IMR-90 (cell line): Measurements from ENCODE around the gene UBASH3A. TPM values are rescaled to one million over a fixed set of nuclear protein-coding genes. Genes with fewer than 3 reads are reported as not detected.

Experiments used
- ATAC-seq: fragments of 200-7000 bp; cut with Tn5 transposase; 2 replicates; pipeline ENCODE4 v1.9.1; 2020; ENCODE audit warnings: low read depth, mild to moderate bottlenecking, moderate library complexity
- BruUV-seq: library from RNA; stranded (reverse); fragments of 400-500 nt; replicated peaks from 2 replicates; lab custom pipeline; 2021; lab: Mats Ljungman, UMichigan
- CTCF ChIA-PET: fragments of 300-600 bp; formaldehyde crosslinking; extraction: SDS; loops from one replicate; lab custom pipeline; 2021; ENCODE audit warnings: antibody characterized with exemption; lab: Yijun Ruan, JAX
- POLR2A ChIA-PET: fragments of 300-600 bp; sonication (Branson Sonifier 250); formaldehyde crosslinking; loops from one replicate; lab custom pipeline; 2022; ENCODE audit warnings: antibody characterized with exemption; ENCODE audit not compliant: unreplicated experiment; lab: Charles Lee
- DNase-seq: peaks from one replicate; pipeline ENCODE4 v3.0.0; 2013
- H2AFZ ChIP-seq: replicated peaks from 2 replicates; pipeline ENCODE3; 2013; ENCODE audit warnings: low read length, mild to moderate bottlenecking; ENCODE audit not compliant: poor library complexity
- H2AK5ac ChIP-seq: 2 replicates; pipeline ENCODE4 v1.6.1; 2013; ENCODE audit warnings: low read depth, low read length, inconsistent platforms
- H2AK9ac ChIP-seq: replicated peaks from 2 replicates; pipeline ENCODE3; 2013; ENCODE audit warnings: mild to moderate bottlenecking, low read depth, low read length, moderate library complexity; ENCODE audit not compliant: poor library complexity
- H2BK120ac ChIP-seq: 2 replicates; pipeline ENCODE4 v1.6.1; 2013; ENCODE audit warnings: low read depth, low read length, inconsistent platforms
- H2BK15ac ChIP-seq: 3 replicates; pipeline ENCODE4 v1.6.1; 2013; ENCODE audit warnings: low read depth, low read length, inconsistent platforms
- H2BK20ac ChIP-seq: 2 replicates; pipeline ENCODE4 v1.6.1; 2013; ENCODE audit warnings: low read depth, mild to moderate bottlenecking, inconsistent platforms, low read length, moderate library complexity
- H2BK5ac ChIP-seq: 2 replicates; pipeline ENCODE4 v1.6.1; 2013; ENCODE audit warnings: mild to moderate bottlenecking, low read depth, low read length, inconsistent platforms; ENCODE audit not compliant: poor library complexity, severe bottlenecking
- H3K14ac ChIP-seq: replicated peaks from 2 replicates; pipeline ENCODE4 v1.6.1; 2013; ENCODE audit warnings: low read depth, low read length, inconsistent platforms
- H3K18ac ChIP-seq: 2 replicates; pipeline ENCODE4 v1.6.1; 2013; ENCODE audit warnings: low read depth, low read length, control low read depth
- H3K23ac ChIP-seq: 2 replicates; pipeline ENCODE4 v1.6.1; 2013; ENCODE audit warnings: low read depth, low read length, inconsistent platforms
- H3K27ac ChIP-seq: 2 replicates; pipeline ENCODE4 v1.5.1; 2013; ENCODE audit warnings: mild to moderate bottlenecking, control low read depth, low read length; ENCODE audit not compliant: insufficient read depth
- H3K27me3 ChIP-seq: 2 replicates; pipeline ENCODE4 v1.6.1; 2013; ENCODE audit warnings: low read length; ENCODE audit not compliant: control insufficient read depth, insufficient read depth
- H3K36me3 ChIP-seq: 2 replicates; pipeline ENCODE4 v1.6.1; 2013; ENCODE audit warnings: low read length, mixed read lengths; ENCODE audit not compliant: control insufficient read depth, insufficient read depth
- H3K4ac ChIP-seq: 2 replicates; pipeline ENCODE4 v1.6.1; 2013; ENCODE audit warnings: low read depth, low read length, inconsistent platforms
- H3K4me1 ChIP-seq: 2 replicates; pipeline ENCODE4 v1.6.1; 2013; ENCODE audit warnings: low read length, mixed read lengths; ENCODE audit not compliant: control insufficient read depth, insufficient read depth
- H3K4me2 ChIP-seq: 2 replicates; pipeline ENCODE4 v1.6.1; 2013; ENCODE audit warnings: low read depth, mild to moderate bottlenecking, control low read depth, low read length, moderate library complexity
- H3K4me3 ChIP-seq: 2 replicates; pipeline ENCODE4 v1.5.1; 2013; ENCODE audit warnings: low read depth, mild to moderate bottlenecking, control low read depth, low read length, moderate library complexity; ENCODE audit not compliant: insufficient read depth
- H3K56ac ChIP-seq: 2 replicates; pipeline ENCODE4 v1.6.1; 2013; ENCODE audit warnings: low read length, inconsistent platforms; ENCODE audit not compliant: insufficient read depth; ENCODE audit errors: extremely low read depth
- H3K79me1 ChIP-seq, 2 experiments: 2 replicates each; pipeline ENCODE4 v1.6.1; 2013; ENCODE audit warnings: low read length in 2 of 2, inconsistent platforms in 1 of 2, low read depth in 1 of 2
- H3K9ac ChIP-seq: 2 replicates; pipeline ENCODE4 v1.6.1; 2013; ENCODE audit warnings: low read depth, low read length, control low read depth
- H3K9me1 ChIP-seq: 2 replicates; pipeline ENCODE4 v1.6.1; 2013; ENCODE audit warnings: low read length, inconsistent platforms; ENCODE audit not compliant: insufficient read depth
- H3K9me3 ChIP-seq: 2 replicates; pipeline ENCODE4 v1.6.1; 2013; ENCODE audit warnings: low read length; ENCODE audit not compliant: control insufficient read depth, insufficient read depth
- H4K20me1 ChIP-seq: 2 replicates; pipeline ENCODE4 v1.6.1; 2013; ENCODE audit warnings: low read length, inconsistent platforms; ENCODE audit not compliant: insufficient read depth
- H4K5ac ChIP-seq: 2 replicates; pipeline ENCODE4 v1.6.1; 2013; ENCODE audit warnings: mild to moderate bottlenecking, low read depth, low read length, control low read depth
- H4K8ac ChIP-seq, 2 experiments: 2 replicates each; pipeline ENCODE4 v1.6.1; 2013; ENCODE audit warnings: low read depth in 2 of 2, low read length in 2 of 2, control low read depth in 1 of 2, inconsistent platforms in 1 of 2
- H4K91ac ChIP-seq: 2 replicates; pipeline ENCODE4 v1.6.1; 2013; ENCODE audit warnings: low read depth, low read length, inconsistent platforms; ENCODE audit not compliant: insufficient read depth
- BHLHE40 ChIP-seq: fragments of 150-350 bp; IDR thresholded peaks from 2 replicates; pipeline ENCODE4 v1.6.1; 2016; ENCODE audit warnings: mild to moderate bottlenecking, low read depth, low read length
- MAFK ChIP-seq: IDR thresholded peaks from 2 replicates; pipeline ENCODE4 v1.6.1; 2012; ENCODE audit warnings: low read depth, low read length, improper control_type of control experiment
- RAD21 ChIP-seq: IDR thresholded peaks from 2 replicates; pipeline ENCODE4 v1.6.1; 2012; ENCODE audit warnings: low read length, improper control_type of control experiment
- RCOR1 ChIP-seq: IDR thresholded peaks from 2 replicates; pipeline ENCODE4 v1.6.1; 2012; ENCODE audit warnings: mild to moderate bottlenecking, low read length, improper control_type of control experiment; ENCODE audit not compliant: insufficient replicate concordance
- WGBS, 2 experiments: methylation state at CpG; one replicate each; pipeline versions ENCODE4 v1.1.5 to v1.1.7; 2013; ENCODE audit warnings: missing lambda C conversion rate in 2 of 2; ENCODE audit not compliant: insufficient read length in 1 of 2; ENCODE audit errors: extremely low coverage in 2 of 2; 5-methylcytosine and 5-hydroxymethylcytosine counted together
- dilution Hi-C: fragments of 300-500 bp; cut with HindIII; formaldehyde crosslinking; loops from one replicate; pipeline ENCODE4 v1.14.3; 2018; ENCODE audit warnings: low sequenced_read_pairs; ENCODE audit not compliant: unreplicated experiment
- in situ Hi-C: fragments of 300-500 bp; cut with MboI; formaldehyde crosslinking; loops from 3 replicates; pipeline ENCODE4 v1.14.3; 2019; ENCODE audit warnings: low sequenced_read_pairs, inconsistent platforms, mixed read lengths
- intact Hi-C: fragments of 100-400 bp; cut with micrococcal nuclease; formaldehyde crosslinking; loops from 2 replicates; pipeline ENCODE4 v1.10.0; 2022
- polyA plus RNA-seq, 3 experiments: library from polyadenylated mRNA; depleted of rRNA; stranded (reverse); fragments of >200 nt; gene quantifications; 2 replicates each; pipeline ENCODE4 v1.2.3, GENCODE V29; 2012; ENCODE audit warnings: low replicate concordance in 1 of 3
- total RNA-seq: library from RNA; depleted of rRNA; stranded (reverse); fragments of >200 nt; gene quantifications from 2 replicates; pipeline ENCODE4 v1.2.3, GENCODE V29; 2012

The UBASH3A gene
- total and polyA plus RNA-seq, 2 of the 4 experiments (the other 2 are of a cell fraction), result not detected

DNA sequence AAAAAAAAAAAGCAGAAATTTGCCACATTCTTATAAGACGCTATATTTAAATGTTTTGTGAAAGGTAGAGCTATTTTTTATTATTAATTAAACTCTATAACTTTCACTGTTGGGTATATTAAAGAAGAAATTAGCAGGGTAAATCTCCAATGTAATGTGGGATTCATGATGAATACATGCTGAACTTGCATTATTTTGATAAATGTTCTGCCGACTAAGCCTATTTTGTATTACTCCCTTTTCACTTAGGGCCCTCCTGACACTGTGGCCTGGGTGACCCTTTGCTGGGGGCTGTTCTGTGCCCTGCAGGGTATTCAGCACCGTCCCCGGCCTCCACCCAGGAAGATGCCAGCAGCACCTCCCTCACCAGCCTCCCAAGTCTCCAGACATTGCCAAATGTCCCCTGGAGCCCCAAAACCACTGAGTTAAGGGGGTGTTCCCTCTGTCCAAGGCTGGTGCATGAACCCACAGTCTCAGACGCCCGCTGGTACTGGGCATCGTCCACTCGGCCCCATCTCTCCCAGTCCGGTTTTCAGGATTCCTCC is 69.9 kb downstream of the UBASH3A start:
- no peak overlapping the region for H2AK5ac ChIP-seq
- H3K36me3 ChIP-seq, result no peaks in the 10 kb centered on the region
- no peak for ATAC-seq
- no peak overlapping the region for H3K4me3 ChIP-seq
- TF ChIP-seq BHLHE40 (no peak), RAD21 (no peak), MAFK (peak; percentile 57; the same call in 1 of the 2 replicates), RCOR1 (no peak)
- no peak for DNase-seq
- dilution Hi-C loops, result no loop called here
- H3K9me3 ChIP-seq, result no peaks in the 10 kb centered on the region
- no peaks in the 10 kb centered on the region for H3K4me1 ChIP-seq
- H4K20me1 ChIP-seq, result no peaks in the 10 kb centered on the region
- no peak overlapping the region for H3K14ac ChIP-seq
- H3K9me1 ChIP-seq, result no peaks in the 10 kb centered on the region
- POLR2A ChIA-PET, result no interaction called here
- no peak overlapping the region for H2BK120ac ChIP-seq
- WGBS, 2 experiments, result 57% methylated on average over 1 of the region's 9 CpGs; no CpG with 5 or more reads in 1 of the 2 experiments
- H3K79me1 ChIP-seq, result no peaks in the 10 kb centered on the region
- H2AK9ac ChIP-seq, result no peak overlapping the region
- H2BK20ac ChIP-seq, result no peak overlapping the region
- H2AFZ ChIP-seq, result no peak overlapping the region
- CTCF ChIA-PET, result no interaction called here
- no peak overlapping the region for H3K4ac ChIP-seq
- no peak overlapping the region for H4K8ac ChIP-seq
- no peak overlapping the region for H4K91ac ChIP-seq
- H3K56ac ChIP-seq, result no peak overlapping the region
- H3K9ac ChIP-seq, result no peak overlapping the region
- no TSS peak for BruUV-seq
- in situ Hi-C loops, result no loop called here
- intact Hi-C loops, result no loop called here
- H2BK15ac ChIP-seq, result no peak overlapping the region
- H2BK5ac ChIP-seq, result no peak overlapping the region
- H3K23ac ChIP-seq, result no peak overlapping the region
- no peak overlapping the region for H3K18ac ChIP-seq
- no peak overlapping the region for H3K4me2 ChIP-seq
- H4K5ac ChIP-seq, result no peak overlapping the region
- H3K27ac ChIP-seq, result no peak overlapping the region
- peaks cover 11% of the 10 kb centered on the region for H3K27me3 ChIP-seq
